Neural cell (in vitro differentiated cells): ENCODE data around the gene C5AR1. TPM values are rescaled to one million over a fixed set of nuclear protein-coding genes. Genes with fewer than 3 reads are reported as not detected.

Experiments used
- H2AFZ ChIP-seq: fragments of 200-600, 300-800 bp; sonication (generic), shearing (Covaris generic); 2 replicates; pipeline ENCODE4 v1.6.0; 2014; ENCODE audit warnings: low read depth, mild to moderate bottlenecking, antibody characterized with exemption, low read length, moderate library complexity
- H3F3A ChIP-seq: fragments of 200-600 bp; shearing (Covaris generic); 2 replicates; pipeline ENCODE4 v1.6.1; 2016; ENCODE audit warnings: mild to moderate bottlenecking, moderate library complexity, mixed read lengths, antibody characterized with exemption, low read length; ENCODE audit not compliant: insufficient read depth, poor library complexity, severe bottlenecking
- H3K27ac ChIP-seq: fragments of 200-600, 300-800 bp; sonication (generic), shearing (Covaris generic); 2 replicates; pipeline ENCODE4 v1.5.1; 2014; ENCODE audit warnings: mild to moderate bottlenecking, low read length, moderate library complexity
- H3K27me3 ChIP-seq: fragments of 300-800, 200-600 bp; sonication (generic), shearing (Covaris generic); 2 replicates; pipeline ENCODE4 v1.6.0; 2014; ENCODE audit warnings: mild to moderate bottlenecking, low read depth, low read length, moderate library complexity; ENCODE audit not compliant: insufficient read depth
- H3K36me3 ChIP-seq: fragments of 300-800, 200-600 bp; sonication (generic), shearing (Covaris generic); 2 replicates; pipeline ENCODE4 v1.5.1; 2014; ENCODE audit warnings: mild to moderate bottlenecking, antibody characterized with exemption, low read length, moderate library complexity; ENCODE audit not compliant: insufficient read depth
- H3K4me2 ChIP-seq: fragments of 300-800, 200-600 bp; sonication (generic), shearing (Covaris generic); 2 replicates; pipeline ENCODE4 v1.6.0; 2014; ENCODE audit warnings: mild to moderate bottlenecking, low read length
- H3K4me3 ChIP-seq: fragments of 300-800, 200-600 bp; sonication (generic), shearing (Covaris generic); 2 replicates; pipeline ENCODE4 v1.5.1; 2014; ENCODE audit warnings: mild to moderate bottlenecking, low read length, moderate library complexity
- H3K79me2 ChIP-seq: fragments of 200-600 bp; shearing (Covaris generic); replicated peaks from 2 replicates; pipeline ENCODE4 v1.6.0; 2014; ENCODE audit warnings: mild to moderate bottlenecking, low read length, moderate library complexity; ENCODE audit not compliant: insufficient read depth
- H3K9ac ChIP-seq: fragments of 300-800, 200-600 bp; sonication (generic), shearing (Covaris generic); 2 replicates; pipeline ENCODE4 v1.6.1; 2016; ENCODE audit warnings: mild to moderate bottlenecking, low read length, mixed read lengths
- H3K9me2 ChIP-seq: fragments of 200-600 bp; shearing (Covaris generic); 2 replicates; pipeline ENCODE4 v1.6.1; 2016; ENCODE audit warnings: mild to moderate bottlenecking, low read length, mixed read lengths; ENCODE audit not compliant: insufficient read depth
- H3K9me3 ChIP-seq: fragments of 200-600, 300-800 bp; sonication (generic), shearing (Covaris generic); 2 replicates; pipeline ENCODE4 v1.6.1; 2016; ENCODE audit warnings: mild to moderate bottlenecking, mixed run types, low read length, moderate library complexity, mixed read lengths
- H4K20me1 ChIP-seq: fragments of 200-600 bp; shearing (Covaris generic); 2 replicates; pipeline ENCODE4 v1.6.1; 2016; ENCODE audit warnings: mild to moderate bottlenecking, mixed run types; ENCODE audit not compliant: insufficient read depth
- EP300 ChIP-seq: fragments of 450-650 bp; conservative IDR thresholded peaks from 2 replicates; pipeline ENCODE4 v1.6.1; 2014; ENCODE audit warnings: antibody characterized with exemption, mild to moderate bottlenecking, moderate library complexity; ENCODE audit not compliant: poor library complexity, severe bottlenecking
- EZH2 ChIP-seq: fragments of 200-600, 300-800 bp; shearing (Covaris generic), sonication (generic); IDR thresholded peaks from 2 replicates; pipeline ENCODE4 v1.6.1; 2014; ENCODE audit warnings: antibody characterized with exemption, low read length, borderline replicate concordance, mild to moderate bottlenecking; ENCODE audit not compliant: insufficient read depth, poor library complexity, severe bottlenecking
- MXI1 ChIP-seq: fragments of 450-650 bp; conservative IDR thresholded peaks from 2 replicates; pipeline ENCODE4 v1.6.1; 2014; ENCODE audit warnings: antibody characterized with exemption, mild to moderate bottlenecking; ENCODE audit not compliant: poor library complexity, severe bottlenecking
- POLR2AphosphoS5 ChIP-seq: IDR thresholded peaks from 2 replicates; pipeline ENCODE4 v1.6.1; 2012
- RAD21 ChIP-seq: fragments of 450-650 bp; conservative IDR thresholded peaks from 2 replicates; pipeline ENCODE4 v1.6.1; 2014; ENCODE audit warnings: antibody characterized with exemption, mild to moderate bottlenecking, moderate library complexity
- REST ChIP-seq: IDR thresholded peaks from 2 replicates; pipeline ENCODE4 v1.6.1; 2012; ENCODE audit warnings: borderline replicate concordance
- SMC3 ChIP-seq: fragments of 450-650 bp; conservative IDR thresholded peaks from 2 replicates; pipeline ENCODE4 v1.6.1; 2014; ENCODE audit warnings: antibody characterized with exemption, mild to moderate bottlenecking, moderate library complexity; ENCODE audit not compliant: poor library complexity
- TAF1 ChIP-seq: IDR thresholded peaks from 2 replicates; pipeline ENCODE4 v1.6.1; 2012; ENCODE audit warnings: low read depth
- polyA plus RNA-seq: library from polyadenylated mRNA; depleted of rRNA; stranded (reverse); fragments of >200 nt; gene quantifications from 2 replicates; pipeline ENCODE4 v1.2.3, GENCODE V29; 2014
- TF ChIP-seq, protein P1 (sequence below): fragments of 450-650 bp; IDR thresholded peaks from 2 replicates; pipeline ENCODE4 v1.5.1; 2014; ENCODE audit warnings: antibody characterized with exemption, mild to moderate bottlenecking, moderate library complexity; ENCODE audit not compliant: poor library complexity, severe bottlenecking

Gene C5AR1
- polyA plus RNA-seq, 1 donor from 2014 or later, result not detected

GRCh38 chr19:47312366-47313006, 2.8 kb downstream of the C5AR1 start:
- H4K20me1 ChIP-seq, result no peaks in the 10 kb centered on the region

GRCh38 chr19:47313754-47314295, 4.2 kb downstream of the C5AR1 start:
- Histone ChIP-seq H3K27me3 (no peaks in the 10 kb centered on the region), H3K9me3 (no peaks in the 10 kb centered on the region), H3K9me2 (no peaks in the 10 kb centered on the region), H3F3A (no peaks in the 10 kb centered on the region), H3K36me3 (no peaks in the 10 kb centered on the region), H3K9ac (no peak overlapping the region), H3K79me2 (no peaks in the 10 kb centered on the region), H3K4me3 (no peak overlapping the region), H3K27ac (no peak overlapping the region), H2AFZ (no peak overlapping the region), H4K20me1 (no peaks in the 10 kb centered on the region), H3K4me2 (no peak overlapping the region)
- TF ChIP-seq POLR2AphosphoS5 (no peak), REST (no peak), TAF1 (no peak), EP300 (no peak), SMC3 (no peak), EZH2 (no peak)
- TF ChIP-seq, protein P1, sequence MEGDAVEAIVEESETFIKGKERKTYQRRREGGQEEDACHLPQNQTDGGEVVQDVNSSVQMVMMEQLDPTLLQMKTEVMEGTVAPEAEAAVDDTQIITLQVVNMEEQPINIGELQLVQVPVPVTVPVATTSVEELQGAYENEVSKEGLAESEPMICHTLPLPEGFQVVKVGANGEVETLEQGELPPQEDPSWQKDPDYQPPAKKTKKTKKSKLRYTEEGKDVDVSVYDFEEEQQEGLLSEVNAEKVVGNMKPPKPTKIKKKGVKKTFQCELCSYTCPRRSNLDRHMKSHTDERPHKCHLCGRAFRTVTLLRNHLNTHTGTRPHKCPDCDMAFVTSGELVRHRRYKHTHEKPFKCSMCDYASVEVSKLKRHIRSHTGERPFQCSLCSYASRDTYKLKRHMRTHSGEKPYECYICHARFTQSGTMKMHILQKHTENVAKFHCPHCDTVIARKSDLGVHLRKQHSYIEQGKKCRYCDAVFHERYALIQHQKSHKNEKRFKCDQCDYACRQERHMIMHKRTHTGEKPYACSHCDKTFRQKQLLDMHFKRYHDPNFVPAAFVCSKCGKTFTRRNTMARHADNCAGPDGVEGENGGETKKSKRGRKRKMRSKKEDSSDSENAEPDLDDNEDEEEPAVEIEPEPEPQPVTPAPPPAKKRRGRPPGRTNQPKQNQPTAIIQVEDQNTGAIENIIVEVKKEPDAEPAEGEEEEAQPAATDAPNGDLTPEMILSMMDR, result no peak

More at GRCh38 chr19:47312366-47313006, 2.8 kb downstream of the C5AR1 start:
- H3K36me3 ChIP-seq, result no peaks in the 10 kb centered on the region
- H3K9ac ChIP-seq, result no peak overlapping the region
- H3F3A ChIP-seq, result no peaks in the 10 kb centered on the region
- no peak overlapping the region for H3K27ac ChIP-seq
- H3K9me2 ChIP-seq, result no peaks in the 10 kb centered on the region
- no peak overlapping the region for H3K4me2 ChIP-seq
- no peaks in the 10 kb centered on the region for H3K9me3 ChIP-seq
- no peak overlapping the region for H3K4me3 ChIP-seq
- no peak overlapping the region for H2AFZ ChIP-seq
- H3K79me2 ChIP-seq, result no peaks in the 10 kb centered on the region
- no peak for TF ChIP-seq POLR2AphosphoS5
- no peak for TF ChIP-seq TAF1
- no peak for TF ChIP-seq EZH2
- TF ChIP-seq SMC3, result no peak
- no peak for TF ChIP-seq MXI1
- TF ChIP-seq RAD21, result no peak
- TF ChIP-seq, protein P1, result no peak
- TF ChIP-seq REST, result no peak
- TF ChIP-seq EP300, result no peak
- no peaks in the 10 kb centered on the region for H3K27me3 ChIP-seq
